Measurements from ENCODE around the gene ARSK.

DNA sequence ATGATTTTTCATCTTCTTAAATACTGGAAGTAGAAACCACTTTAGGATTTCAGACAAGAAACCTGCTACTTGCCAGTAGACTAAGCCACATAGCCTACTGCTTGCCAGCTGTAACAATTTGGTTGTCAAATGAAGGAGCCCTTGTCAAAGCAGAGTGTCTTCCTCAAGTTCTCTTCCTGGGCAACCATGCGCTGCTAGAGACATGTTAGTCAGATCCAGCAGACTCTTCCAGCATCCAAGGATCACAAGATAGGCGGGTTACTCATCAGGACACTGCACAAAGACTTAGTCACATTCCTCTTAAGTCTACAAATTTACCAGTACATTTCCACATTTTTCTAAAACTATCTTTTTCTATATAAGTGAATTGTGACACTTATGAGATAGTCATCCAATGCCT, 24.5 kb upstream of the ARSK start:
- TF ChIP-seq CTCF (IDR thresholded peaks at IDR 0.05) (no peak), POLR2A (IDR thresholded peaks at IDR 0.05) (no peak)
